Activated CD4-positive, alpha-beta T cell treated with anti-CD3 and anti-CD28 coated beads, Interleukin-2, amount 10 ng/mL, durations not matched to agents 7 days and 5 days (primary cell): ENCODE data around the gene SLC18A3. TPM values are rescaled to one million over a fixed set of nuclear protein-coding genes. Genes with fewer than 3 reads are reported as not detected.
A peak's percentile ranks its signal among the peaks of the same experiment; 100 is the strongest.

Experiments used
- CTCF ChIA-PET: fragments of 350-600 bp; sonication (Branson Sonifier 250); formaldehyde crosslinking; loops from one replicate; lab custom pipeline; 2021; ENCODE audit warnings: antibody characterized with exemption; lab: Charles Lee
- POLR2A ChIA-PET: fragments of 350-600 bp; sonication (Branson Sonifier 250); formaldehyde crosslinking; loops from one replicate; lab custom pipeline; 2021; ENCODE audit warnings: antibody characterized with exemption; lab: Charles Lee
- DNase-seq: peaks from one replicate; pipeline ENCODE4 v3.0.0-alpha.2; 2020
- H3K27ac Mint-ChIP-seq: one replicate; pipeline ENCODE4 v1.8.0; 2021; ENCODE audit warnings: mild to moderate bottlenecking, moderate library complexity, mixed read lengths
- H3K27me3 Mint-ChIP-seq: one replicate; pipeline ENCODE4 v1.8.0; 2021; ENCODE audit warnings: mixed read lengths
- H3K36me3 Mint-ChIP-seq: one replicate; pipeline ENCODE4 v1.8.0; 2021; ENCODE audit warnings: low read depth, mixed read lengths
- H3K4me1 Mint-ChIP-seq: one replicate; pipeline ENCODE4 v1.8.0; 2021; ENCODE audit warnings: mixed read lengths
- H3K4me3 Mint-ChIP-seq: one replicate; pipeline ENCODE4 v1.8.0; 2021; ENCODE audit warnings: mild to moderate bottlenecking, moderate library complexity, mixed read lengths
- H3K9me3 Mint-ChIP-seq: one replicate; pipeline ENCODE4 v1.8.0; 2021; ENCODE audit warnings: mixed read lengths
- total RNA-seq, 2 experiments: library from RNA; stranded (reverse); gene quantifications; one replicate each; pipeline ENCODE4 v1.2.3, GENCODE V29; 2021

Gene SLC18A3
- total RNA-seq, 2 experiments from 2014 or later: not detected

DNA sequence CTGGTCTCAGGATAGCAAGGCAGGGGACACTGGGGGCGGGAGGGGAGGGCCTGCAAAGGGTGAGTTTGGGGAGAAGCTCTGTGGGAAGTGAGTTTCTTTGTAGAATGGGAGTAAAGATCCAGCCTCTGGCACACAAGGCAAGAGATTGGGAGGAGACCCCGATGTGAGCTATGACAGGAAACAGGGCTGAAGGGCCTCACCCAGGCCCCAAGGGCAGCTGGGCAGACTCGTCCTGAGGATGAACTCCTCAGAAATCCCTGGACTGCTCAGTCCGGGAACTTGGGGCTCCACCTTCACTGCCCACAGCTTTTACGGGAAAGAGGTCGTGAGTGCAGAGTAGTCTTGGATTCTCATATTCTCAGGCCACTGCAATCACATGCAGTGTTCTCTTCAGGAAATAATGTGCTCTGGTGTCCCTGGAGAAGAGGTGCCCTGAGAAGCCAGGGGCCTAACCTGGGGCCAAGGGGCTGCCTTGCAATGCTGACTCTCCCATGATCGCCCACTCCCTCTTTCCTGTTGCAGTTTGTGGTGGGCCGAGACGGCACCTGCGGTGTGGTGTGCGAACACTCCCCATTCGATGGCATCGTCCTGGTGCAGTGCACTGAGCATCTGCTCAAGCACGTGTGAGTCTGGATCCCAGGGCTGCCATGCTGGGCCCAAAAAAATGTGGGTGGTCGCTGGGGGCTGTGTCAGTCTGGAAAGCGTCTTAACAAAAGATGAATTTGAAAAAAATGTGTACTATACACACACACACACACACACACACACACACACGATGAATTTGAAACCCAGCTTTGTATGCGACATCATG is 38.1 kb downstream of the SLC18A3 start:
- Mint-ChIP-seq H3K4me3 (no peak overlapping the region), H3K4me1 (peaks cover 18% of the 10 kb centered on the region), H3K9me3 (no peaks in the 10 kb centered on the region), H3K27me3 (peaks cover 3% of the 10 kb centered on the region), H3K36me3 (no peaks in the 10 kb centered on the region), H3K27ac (no peak overlapping the region)
- DNase-seq: no peak
- ChIA-PET POLR2A (no interaction called here), CTCF (no interaction called here)

DNA sequence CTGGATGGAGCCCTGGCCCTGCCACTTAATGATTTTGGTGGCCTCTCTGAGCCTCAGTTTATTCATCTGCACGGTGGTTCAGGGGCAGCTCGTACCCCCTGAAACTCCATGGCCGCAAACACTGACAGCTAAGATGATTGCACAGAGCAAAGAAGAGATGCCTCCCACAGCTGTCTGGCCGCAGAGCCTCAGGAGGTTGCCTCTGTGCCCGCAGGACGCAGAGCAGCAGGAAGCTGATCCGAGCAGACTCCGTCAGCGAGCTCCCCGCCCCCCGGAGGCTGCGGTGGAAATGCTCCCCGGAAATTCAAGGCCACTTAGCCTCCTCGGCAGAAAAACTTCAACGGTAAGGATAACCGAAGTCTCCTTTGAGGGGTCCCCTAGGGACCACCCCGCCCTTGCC is 39.2 kb downstream of the SLC18A3 start:
- Mint-ChIP-seq H3K4me3 (no peak overlapping the region), H3K36me3 (no peaks in the 10 kb centered on the region), H3K9me3 (no peaks in the 10 kb centered on the region), H3K27me3 (peaks cover 3% of the 10 kb centered on the region), H3K4me1 (peaks cover 18% of the 10 kb centered on the region), H3K27ac (no peak overlapping the region)
- ChIA-PET POLR2A (no interaction called here), CTCF (interaction anchor here (0.6 to 1.4 kb wide), 5 partner anchors 12 to 467 kb away, joined by 3 read pairs; no protein-coding TSS in a partner anchor)
- DNase-seq: peak; percentile 48

DNA sequence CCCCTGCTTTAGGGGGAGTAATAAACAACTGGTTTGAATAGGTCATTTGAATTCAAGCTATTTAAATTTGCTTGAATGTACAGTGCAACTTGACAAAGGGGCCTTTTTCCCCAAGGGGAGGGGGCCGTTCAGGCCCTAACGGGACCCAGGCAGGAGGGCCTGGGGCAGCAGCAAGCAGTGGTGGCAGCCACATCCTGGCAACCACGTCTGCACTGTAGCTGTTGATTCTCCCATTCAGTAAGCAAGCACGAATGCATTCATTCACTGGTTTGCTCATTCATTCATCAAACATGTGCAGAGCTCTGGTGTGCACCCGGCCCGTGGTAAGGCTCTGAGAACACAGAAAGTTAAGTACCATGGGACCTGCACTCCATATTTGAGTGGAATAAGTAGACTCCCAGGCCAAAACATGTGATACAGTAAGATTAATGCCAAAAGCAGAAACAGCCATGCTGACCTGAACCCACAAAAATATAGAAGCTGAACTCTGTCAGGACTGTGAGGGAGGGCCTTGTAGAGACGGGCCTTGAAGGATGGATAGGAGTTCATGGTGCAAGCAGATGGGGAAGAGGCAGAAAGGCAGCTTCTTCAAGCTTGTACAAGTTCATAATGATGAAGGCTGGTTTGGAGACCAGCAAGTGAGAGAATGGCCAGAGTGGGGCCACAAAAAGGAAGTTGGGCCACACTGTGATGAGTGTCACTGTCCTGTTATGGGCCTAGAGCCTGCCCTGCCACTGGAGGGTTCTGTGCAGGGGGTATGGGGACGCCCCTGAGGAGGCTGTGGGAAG is 40.0 kb downstream of the SLC18A3 start:
- peak; percentile 11 for DNase-seq
- Mint-ChIP-seq H3K36me3 (no peaks in the 10 kb centered on the region), H3K27me3 (peaks cover 3% of the 10 kb centered on the region), H3K27ac (no peak overlapping the region), H3K9me3 (no peaks in the 10 kb centered on the region), H3K4me3 (no peak overlapping the region), H3K4me1 (peaks cover 18% of the 10 kb centered on the region)
- ChIA-PET CTCF (interaction anchor here (0.7 to 1.4 kb wide), 5 partner anchors 11 to 659 kb away, joined by 3 to 4 read pairs (median 3); no protein-coding TSS in a partner anchor), POLR2A (no interaction called here)

DNA sequence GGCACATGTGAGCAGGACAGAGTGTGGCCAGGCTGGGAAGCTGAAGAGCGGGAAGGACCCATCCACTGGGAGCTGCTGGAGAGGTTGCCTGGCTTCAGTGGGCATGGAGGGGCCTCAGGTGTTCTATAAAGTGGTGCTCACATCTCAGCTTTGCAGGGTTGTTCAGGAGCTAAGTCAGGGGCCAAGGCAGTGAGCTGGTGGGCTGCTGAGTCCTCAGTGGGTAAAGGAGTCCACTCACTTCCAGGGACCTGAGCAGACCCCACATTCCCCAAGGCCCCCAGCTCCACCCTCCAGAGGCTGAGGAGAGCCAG is 40.6 kb downstream of the SLC18A3 start:
- no peak overlapping the region for H3K4me3 Mint-ChIP-seq
- H3K4me1 Mint-ChIP-seq: peaks cover 18% of the 10 kb centered on the region
- no peak for DNase-seq
- peaks cover 3% of the 10 kb centered on the region for H3K27me3 Mint-ChIP-seq
- CTCF ChIA-PET: interaction anchor here (1.3 kb wide), 1 partner anchor 658 kb away, joined by 3 read pairs; no protein-coding TSS in a partner anchor
- POLR2A ChIA-PET: no interaction called here
- no peaks in the 10 kb centered on the region for H3K36me3 Mint-ChIP-seq
- H3K9me3 Mint-ChIP-seq: no peaks in the 10 kb centered on the region
- no peak overlapping the region for H3K27ac Mint-ChIP-seq

DNA sequence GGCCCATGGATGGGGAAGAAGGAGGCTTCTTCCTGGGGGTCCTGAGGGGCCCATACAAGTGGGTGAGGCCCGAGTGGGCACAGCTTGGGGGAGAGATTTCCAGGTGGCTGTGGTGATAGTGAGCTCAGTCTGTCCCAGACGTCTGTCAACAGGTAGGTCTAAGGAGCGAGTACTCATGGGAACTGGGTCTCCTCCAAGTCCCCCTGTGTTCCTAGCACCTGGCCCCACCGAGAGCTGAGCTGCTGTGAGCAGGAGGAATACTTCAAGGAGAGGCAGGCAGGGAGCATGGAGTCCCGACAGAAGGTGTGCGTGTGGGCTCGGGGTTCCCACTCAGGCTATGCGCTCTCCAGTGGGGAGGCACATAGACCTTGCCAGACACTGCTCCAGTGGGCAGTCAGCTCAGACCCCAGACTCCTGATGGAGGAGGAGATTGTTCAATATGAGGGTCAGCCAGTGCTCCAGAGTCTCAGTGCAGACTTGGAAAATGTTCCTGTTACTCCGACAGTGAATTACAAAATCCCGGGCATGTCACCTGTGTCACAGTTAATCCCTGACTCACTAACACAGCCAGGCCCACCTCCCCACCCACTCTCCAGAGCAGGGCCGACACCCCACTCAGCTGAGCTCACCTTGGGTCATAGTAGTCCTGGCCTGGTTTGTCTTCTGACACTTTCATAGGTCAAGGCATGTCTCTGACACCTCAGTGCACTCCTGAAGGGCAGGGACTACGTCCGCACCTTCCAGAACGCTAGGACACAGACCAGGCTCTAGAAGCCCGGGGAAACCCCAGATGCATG is 41.1 kb downstream of the SLC18A3 start:
- ChIA-PET CTCF (no interaction called here), POLR2A (no interaction called here)
- no peaks in the 10 kb centered on the region for H3K36me3 Mint-ChIP-seq
- peaks cover 4% of the 10 kb centered on the region for H3K27me3 Mint-ChIP-seq
- DNase-seq: no peak
- no peaks in the 10 kb centered on the region for H3K9me3 Mint-ChIP-seq
- H3K27ac Mint-ChIP-seq: no peak overlapping the region
- H3K4me1 Mint-ChIP-seq: peaks cover 18% of the 10 kb centered on the region
- H3K4me3 Mint-ChIP-seq: no peak overlapping the region

DNA sequence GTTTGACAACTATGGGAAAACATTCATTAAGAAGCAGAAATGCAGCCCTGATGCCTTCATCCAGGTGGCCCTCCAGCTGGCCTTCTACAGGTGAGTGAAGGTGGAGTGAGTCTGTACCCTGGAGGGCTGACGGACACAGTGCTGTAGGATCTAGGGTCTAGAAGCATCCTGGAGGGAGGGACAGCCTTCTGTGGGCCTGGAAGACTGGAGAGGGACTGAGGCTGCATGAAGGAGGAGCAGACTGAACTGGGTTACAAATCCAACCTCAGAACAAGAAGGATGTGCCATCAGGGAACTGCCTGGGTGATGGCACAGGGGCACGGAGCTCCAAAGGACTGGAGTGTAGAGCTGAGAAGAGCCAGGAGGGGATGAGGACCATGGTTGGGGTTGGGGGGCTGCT is 41.8 kb downstream of the SLC18A3 start:
- Mint-ChIP-seq H3K4me1 (peaks cover 18% of the 10 kb centered on the region), H3K27ac (no peak overlapping the region), H3K36me3 (no peaks in the 10 kb centered on the region), H3K4me3 (no peak overlapping the region), H3K27me3 (peaks cover 6% of the 10 kb centered on the region), H3K9me3 (peaks cover 2% of the 10 kb centered on the region)
- CTCF ChIA-PET: no interaction called here
- DNase-seq: no peak
- POLR2A ChIA-PET: no interaction called here

DNA sequence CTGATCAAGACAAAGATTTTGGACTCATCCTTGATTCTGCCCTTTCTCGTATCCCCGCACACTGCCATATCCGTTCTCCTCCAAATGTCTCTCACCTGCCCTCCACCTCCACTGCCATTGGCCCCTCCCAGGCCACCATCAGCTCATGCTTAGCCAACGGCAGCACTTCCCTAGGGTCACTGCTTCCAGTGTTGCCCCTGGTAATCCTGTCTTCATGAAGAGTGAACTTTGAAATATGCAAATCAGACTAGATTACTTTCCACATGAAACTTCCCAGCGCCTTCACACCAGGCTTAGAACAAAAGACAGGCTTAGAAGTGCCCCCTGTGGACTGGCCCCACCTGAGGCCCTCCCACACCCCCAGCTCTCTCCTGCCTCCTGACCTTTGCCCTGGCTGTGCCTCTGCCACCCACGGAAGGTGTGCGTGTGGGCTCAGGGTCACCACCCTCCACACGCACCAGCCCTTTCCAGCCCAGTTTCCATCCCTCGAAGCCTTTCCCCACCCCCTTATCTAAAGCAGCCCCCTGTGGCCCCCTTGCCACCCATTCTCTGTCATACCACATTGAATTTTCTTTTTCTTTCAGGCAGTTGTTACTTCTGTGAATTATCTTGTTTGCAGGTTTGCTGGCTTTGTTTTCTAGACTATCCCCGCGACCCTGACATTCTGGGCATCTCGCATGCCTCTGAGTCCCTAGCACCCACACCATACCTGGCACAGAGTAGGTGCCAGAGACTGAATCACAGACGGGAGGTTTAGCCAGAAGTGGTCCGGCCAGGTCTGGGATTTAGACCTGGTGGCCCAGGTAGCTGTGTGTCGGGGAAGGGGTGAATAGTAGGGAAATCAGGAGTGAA is 42.5 kb downstream of the SLC18A3 start:
- peaks cover 2% of the 10 kb centered on the region for H3K9me3 Mint-ChIP-seq
- ChIA-PET POLR2A (no interaction called here), CTCF (no interaction called here)
- H3K4me3 Mint-ChIP-seq: no peak overlapping the region
- no peak for DNase-seq
- no peaks in the 10 kb centered on the region for H3K36me3 Mint-ChIP-seq
- peaks cover 4% of the 10 kb centered on the region for H3K27me3 Mint-ChIP-seq
- H3K27ac Mint-ChIP-seq: no peak overlapping the region
- H3K4me1 Mint-ChIP-seq: peaks cover 18% of the 10 kb centered on the region

DNA sequence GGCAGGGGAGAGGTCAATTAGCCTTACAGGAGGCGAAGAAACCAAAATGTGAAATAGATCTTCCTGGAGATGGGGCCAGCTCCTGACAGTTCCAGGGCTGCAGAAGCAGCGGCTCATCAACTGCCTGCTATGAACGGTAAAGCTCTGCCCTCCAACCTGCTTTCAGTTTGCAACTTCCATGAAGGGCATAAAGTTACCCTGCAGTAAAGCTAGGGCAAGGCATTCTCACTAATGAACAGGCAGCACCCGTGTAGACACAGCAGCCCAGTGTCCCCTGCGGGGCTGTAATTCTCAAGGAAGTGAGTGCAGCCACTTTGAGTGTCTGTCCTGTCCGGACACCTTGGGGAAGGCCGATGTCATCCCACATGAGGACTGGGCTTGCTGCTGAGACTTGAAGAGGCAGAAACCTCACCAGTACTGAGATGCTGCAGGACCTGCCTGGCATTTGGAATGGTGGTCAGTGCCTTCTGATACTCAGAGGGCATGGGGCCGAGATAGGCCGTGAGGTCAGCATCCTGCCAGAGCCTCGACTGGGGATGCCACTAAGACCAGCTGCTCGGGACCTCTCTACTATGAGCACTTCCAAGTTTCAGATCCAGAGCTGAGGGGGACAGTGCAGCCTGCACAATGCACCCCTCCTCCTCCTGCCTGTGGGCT is 43.3 kb downstream of the SLC18A3 start:
- POLR2A ChIA-PET: no interaction called here

DNA sequence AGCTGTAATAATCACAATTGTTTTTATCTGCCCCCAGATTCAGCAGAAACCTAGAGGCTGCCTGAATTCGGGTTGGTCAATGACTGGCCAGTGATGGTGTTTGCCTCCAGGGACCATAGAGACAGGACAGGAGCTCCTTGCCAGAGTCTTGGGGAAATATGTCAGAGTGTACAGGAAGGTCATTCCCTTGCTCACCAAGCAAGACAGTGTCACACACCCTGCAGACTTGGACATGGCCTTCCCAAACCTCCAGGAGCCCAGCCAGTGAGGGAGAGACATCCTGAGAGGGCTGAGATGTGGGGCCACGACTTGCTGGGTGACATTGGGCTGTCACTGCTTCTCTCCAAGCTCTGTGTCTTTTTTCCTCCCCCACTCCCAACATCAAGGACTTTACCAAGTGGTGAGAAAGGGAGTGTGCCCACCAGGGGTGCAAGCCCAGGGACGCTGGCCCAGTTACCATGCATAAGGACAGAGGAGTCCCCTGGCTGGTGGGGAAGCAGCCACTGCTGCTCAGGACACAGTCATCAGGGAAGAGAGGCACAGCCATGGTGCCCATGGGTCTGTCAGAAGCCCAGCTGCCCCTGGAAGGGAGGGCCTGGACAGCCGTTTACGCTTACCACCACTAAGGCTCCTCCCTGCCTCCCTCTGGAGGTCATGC is 44.1 kb downstream of the SLC18A3 start:
- POLR2A ChIA-PET: no interaction called here
- CTCF ChIA-PET: no interaction called here
- peaks cover 7% of the 10 kb centered on the region for H3K9me3 Mint-ChIP-seq
- peaks cover 11% of the 10 kb centered on the region for H3K4me1 Mint-ChIP-seq
- no peak for DNase-seq
- H3K27me3 Mint-ChIP-seq: peaks cover 3% of the 10 kb centered on the region
- H3K4me3 Mint-ChIP-seq: no peak overlapping the region
- no peaks in the 10 kb centered on the region for H3K36me3 Mint-ChIP-seq
- H3K27ac Mint-ChIP-seq: no peak overlapping the region

More for the DNA sequence above, 43.3 kb downstream of the SLC18A3 start:
- Mint-ChIP-seq H3K9me3 (peaks cover 2% of the 10 kb centered on the region), H3K27me3 (peaks cover 3% of the 10 kb centered on the region), H3K4me3 (no peak overlapping the region), H3K27ac (no peak overlapping the region), H3K4me1 (peaks cover 17% of the 10 kb centered on the region), H3K36me3 (no peaks in the 10 kb centered on the region)
- CTCF ChIA-PET: no interaction called here
- no peak for DNase-seq

DNA sequence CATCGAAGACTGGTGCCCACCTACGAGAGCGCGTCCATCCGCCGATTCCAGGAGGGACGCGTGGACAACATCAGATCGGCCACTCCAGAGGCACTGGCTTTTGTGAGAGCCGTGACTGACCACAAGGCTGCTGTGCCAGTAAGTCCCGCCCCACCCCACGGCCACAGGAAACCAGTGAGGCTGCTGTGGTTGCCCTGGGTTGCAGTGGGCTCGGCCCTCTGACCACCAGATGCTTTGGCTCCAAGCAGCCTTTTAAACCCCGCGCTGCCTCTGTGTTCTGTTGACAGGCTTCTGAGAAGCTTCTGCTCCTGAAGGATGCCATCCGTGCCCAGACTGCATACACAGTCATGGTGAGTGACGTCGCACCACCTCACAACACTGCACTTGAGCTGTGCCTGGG is 45.0 kb downstream of the SLC18A3 start:
- no peak for DNase-seq
- ChIA-PET POLR2A (no interaction called here), CTCF (no interaction called here)
- peaks cover 2% of the 10 kb centered on the region for H3K4me1 Mint-ChIP-seq
- no peaks in the 10 kb centered on the region for H3K36me3 Mint-ChIP-seq
- peaks cover 12% of the 10 kb centered on the region for H3K9me3 Mint-ChIP-seq
- no peak overlapping the region for H3K4me3 Mint-ChIP-seq
- peaks cover 3% of the 10 kb centered on the region for H3K27me3 Mint-ChIP-seq
- H3K27ac Mint-ChIP-seq: no peak overlapping the region

DNA sequence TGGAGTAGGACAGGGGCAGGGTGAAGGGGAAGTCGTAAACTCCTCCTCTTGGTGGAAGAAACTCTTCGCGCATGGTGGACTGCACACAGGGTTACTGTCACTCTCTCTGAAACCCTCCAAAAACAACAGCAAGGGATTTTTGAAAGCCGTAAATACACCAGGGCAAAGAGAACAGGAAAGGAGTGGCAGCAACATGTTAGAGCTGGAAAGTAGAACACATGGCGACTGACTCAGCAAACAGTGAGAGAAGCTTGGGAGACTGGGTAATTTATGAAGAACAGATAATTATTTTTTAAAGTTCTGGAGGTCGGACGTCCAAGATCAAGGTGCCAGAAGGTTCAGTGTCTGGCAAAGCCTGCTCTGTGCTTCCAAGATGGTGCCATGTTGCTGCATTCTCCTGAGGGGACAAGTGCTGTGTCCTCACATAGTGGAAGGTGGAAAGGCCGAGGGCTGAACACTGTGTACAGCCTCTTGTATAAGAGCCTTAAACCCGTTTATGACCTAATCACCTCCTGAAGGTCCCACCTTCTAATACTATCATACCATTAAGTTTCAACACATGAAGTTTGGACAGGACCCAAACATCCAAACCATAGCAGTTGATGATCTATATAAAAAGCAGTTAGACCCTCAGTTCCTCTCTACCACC is 46.9 kb downstream of the SLC18A3 start:
- CTCF ChIA-PET: no interaction called here
- Mint-ChIP-seq H3K4me1 (no peaks in the 10 kb centered on the region), H3K36me3 (no peaks in the 10 kb centered on the region), H3K27ac (no peak overlapping the region), H3K27me3 (peaks cover 3% of the 10 kb centered on the region), H3K4me3 (no peak overlapping the region), H3K9me3 (peaks cover 12% of the 10 kb centered on the region)
- no peak for DNase-seq
- POLR2A ChIA-PET: interaction anchor here (0.7 kb wide), 1 partner anchor 12 kb away, joined by 3 read pairs; no protein-coding TSS in a partner anchor
